AG09319 (cell line): ENCODE data around the gene TFAP2C.

Experiments
- DNase-seq: peaks from one replicate; pipeline ENCODE4 v3.0.0-alpha.2; 2010; ENCODE audit warnings: low read depth; ENCODE audit errors: extremely low read depth
- CTCF ChIP-seq: IDR thresholded peaks from 2 replicates; pipeline ENCODE4 v1.5.1; 2011; ENCODE audit warnings: low read depth, mild to moderate bottlenecking, inconsistent platforms, low read length, moderate library complexity

Gene TFAP2C

DNA sequence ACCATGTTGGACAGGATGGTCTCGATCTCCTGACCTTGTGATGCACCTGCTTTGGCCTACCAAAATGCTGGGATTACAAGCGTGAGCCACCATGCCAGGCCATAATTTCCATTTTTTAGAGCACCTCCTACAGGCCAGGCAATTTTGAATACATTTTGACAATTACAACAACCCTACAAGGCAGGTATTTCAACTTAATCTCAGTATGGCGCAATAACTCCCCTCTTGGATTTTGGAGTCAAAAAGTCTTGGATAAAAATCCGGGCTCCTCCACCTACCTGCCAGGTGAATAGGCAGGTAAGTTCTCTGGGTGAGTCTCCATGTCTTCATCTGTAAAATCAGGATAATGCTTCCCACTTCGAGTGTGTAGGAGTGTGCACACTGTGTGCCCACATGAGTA lies 39.5 kb upstream of the TFAP2C start:
- DNase-seq, result no peak
- TF ChIP-seq CTCF, result no peak

DNA sequence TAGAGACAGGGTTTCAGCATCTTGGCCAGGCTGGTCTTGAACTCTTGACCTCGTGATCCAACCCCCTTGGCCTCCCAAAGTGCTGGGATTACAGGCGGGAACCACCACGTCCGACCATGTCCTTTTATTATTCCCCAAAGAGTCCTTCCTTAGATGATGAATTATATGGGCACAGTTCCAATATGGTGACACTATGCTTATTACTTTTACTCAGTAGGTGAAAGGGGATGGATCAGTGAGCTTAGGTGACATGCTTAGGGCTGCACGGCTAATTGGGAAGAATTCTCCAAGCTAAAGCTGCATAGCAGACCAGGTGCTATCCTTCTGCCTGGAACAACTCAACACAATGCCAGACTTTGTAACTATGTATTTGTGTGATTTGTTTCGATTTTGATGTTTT lies 38.2 kb upstream of the TFAP2C start:
- no peak for TF ChIP-seq CTCF
- DNase-seq, result no peak

DNA sequence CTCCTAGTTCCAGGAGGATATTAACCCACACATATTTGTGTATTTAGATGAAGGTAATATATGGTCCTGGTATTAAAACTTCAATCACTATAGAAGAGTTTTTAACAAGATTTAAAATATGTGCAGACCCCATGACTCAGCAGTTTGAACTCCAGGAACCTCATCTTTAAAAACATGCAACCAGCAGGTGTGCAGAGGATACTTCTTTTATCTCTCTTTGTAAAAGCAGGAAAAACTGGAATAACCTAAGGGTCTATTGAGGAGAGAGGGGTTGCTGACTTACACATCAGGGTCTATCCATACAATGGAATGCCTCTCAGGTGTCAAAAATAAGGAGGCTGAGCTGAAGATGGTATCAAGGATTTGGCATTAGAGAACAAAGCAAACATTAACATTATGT lies 36.9 kb upstream of the TFAP2C start:
- TF ChIP-seq CTCF, result no peak
- no peak for DNase-seq

- no peak for TF ChIP-seq CTCF
- no peak for DNase-seq
Measured at GRCh38 chr20:56592817-56593216, 36.3 kb upstream of the TFAP2C start.

GRCh38 chr20:56595746-56596475 lies 33.2 kb upstream of the TFAP2C start:
- no peak for TF ChIP-seq CTCF
- DNase-seq, result no peak

- no peak for DNase-seq
- no peak for TF ChIP-seq CTCF
Measured at GRCh38 chr20:56601166-56601565, 27.9 kb upstream of the TFAP2C start.

GRCh38 chr20:56604673-56605072 lies 24.4 kb upstream of the TFAP2C start:
- DNase-seq, result no peak
- no peak for TF ChIP-seq CTCF
